Colonic mucosa (tissue), 4 donors: Measurements from ENCODE around the gene DGKH. TPM values are rescaled to one million over a fixed set of nuclear protein-coding genes. Genes with fewer than 3 reads are reported as not detected.

Source experiments
- DNase-seq: peaks from one replicate; pipeline ENCODE4 v3.0.0-alpha.2; 2020
- H3K27ac ChIP-seq: fragments of 200-600 bp; one replicate; pipeline ENCODE4 v1.8.0; 2021
- H3K27me3 ChIP-seq: fragments of 200-600 bp; one replicate; pipeline ENCODE4 v1.8.0; 2021
- H3K36me3 ChIP-seq: fragments of 200-600 bp; one replicate; pipeline ENCODE4 v1.8.0; 2021
- H3K4me1 ChIP-seq: fragments of 200-600 bp; one replicate; pipeline ENCODE4 v1.8.0; 2021; ENCODE audit warnings: mild to moderate bottlenecking
- H3K4me3 ChIP-seq: fragments of 200-600 bp; one replicate; pipeline ENCODE4 v1.8.0; 2021
- H3K9ac ChIP-seq, 2 donors: one replicate each; pipeline ENCODE4 v1.7.0; 2013; ENCODE audit warnings: control low read depth in 2 of 2, low read depth in 2 of 2, low read length in 2 of 2
- H3K9me3 ChIP-seq: fragments of 200-600 bp; one replicate; pipeline ENCODE4 v1.8.0; 2021
- intact Hi-C: fragments of 100-400 bp; cut with DNase I; formaldehyde crosslinking; loops from one replicate; pipeline ENCODE4 v1.14.1; 2022
- total RNA-seq, 2 donors: library from RNA; stranded (reverse); fragmentation: NEBNext Ultra II Directional in 1 of 2; extraction: Animal tissue kit (Norgen Biotek cat#: 25700) in 1 of 2; gene quantifications; one replicate each; pipeline ENCODE4 v1.2.1, GENCODE V29; 2021
- TF ChIP-seq, protein P1 (sequence below): fragments of 200-600 bp; IDR thresholded peaks from one replicate; pipeline ENCODE4 v1.8.0; 2022; ENCODE audit warnings: antibody characterized with exemption, mild to moderate bottlenecking
- donor health status: healthy.
- donor health status: DM: no; HTN: no; CAD: no.
- donor health status: DM: no; HTN: no; CAD: no.

Gene DGKH
- total RNA-seq, 2 donors from 2014 or later, result 15.5 to 17.9 TPM

DNA sequence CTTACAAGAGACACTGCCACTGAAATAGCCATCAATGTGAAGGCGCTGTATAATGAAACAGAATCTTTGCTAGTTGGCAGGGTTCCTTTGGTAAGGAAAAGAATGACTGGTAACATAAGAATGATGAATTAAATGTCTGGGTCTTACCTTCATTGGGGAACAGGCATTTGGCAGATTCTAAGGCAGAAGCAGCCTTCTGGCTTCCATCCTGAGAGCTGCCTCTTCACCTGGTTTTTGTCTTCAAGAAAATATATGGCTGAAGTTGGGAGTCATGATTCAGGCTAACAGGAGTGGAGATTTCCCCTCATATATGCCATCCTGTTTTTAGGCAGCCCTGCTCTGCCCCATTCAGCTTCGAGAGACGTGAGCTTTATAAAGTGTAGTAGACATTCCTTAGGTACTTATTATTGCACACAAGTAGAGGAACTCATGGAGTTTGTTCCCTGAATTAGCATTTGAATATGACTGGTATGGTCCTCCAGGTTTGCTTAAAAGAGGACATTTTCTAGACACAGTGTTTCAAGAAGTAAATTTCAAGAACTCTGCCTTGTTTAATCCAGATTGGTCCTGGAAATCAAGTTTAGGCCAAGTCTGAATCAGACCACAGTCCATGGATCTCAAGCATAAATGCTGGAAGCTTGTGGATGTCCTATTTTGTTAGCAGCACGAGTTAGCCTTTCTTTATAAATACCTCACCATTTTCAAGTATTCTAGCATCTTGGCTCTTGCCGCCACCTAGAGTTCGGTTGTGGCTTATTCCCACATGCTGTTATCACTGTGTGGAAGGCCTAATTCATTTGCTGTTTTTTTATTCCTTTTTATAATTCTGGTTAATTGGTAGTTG, 167.4 kb downstream of the DGKH start:
- Histone ChIP-seq H3K36me3 (no peaks in the 10 kb centered on the region), H3K9me3 (no peaks in the 10 kb centered on the region), H3K4me3 (no peak overlapping the region), H3K27me3 (no peaks in the 10 kb centered on the region), H3K9ac (no peak overlapping the region), H3K4me1 (no peaks in the 10 kb centered on the region), H3K27ac (no peak overlapping the region)
- DNase-seq, result peak; percentile 21
- TF ChIP-seq, protein P1, sequence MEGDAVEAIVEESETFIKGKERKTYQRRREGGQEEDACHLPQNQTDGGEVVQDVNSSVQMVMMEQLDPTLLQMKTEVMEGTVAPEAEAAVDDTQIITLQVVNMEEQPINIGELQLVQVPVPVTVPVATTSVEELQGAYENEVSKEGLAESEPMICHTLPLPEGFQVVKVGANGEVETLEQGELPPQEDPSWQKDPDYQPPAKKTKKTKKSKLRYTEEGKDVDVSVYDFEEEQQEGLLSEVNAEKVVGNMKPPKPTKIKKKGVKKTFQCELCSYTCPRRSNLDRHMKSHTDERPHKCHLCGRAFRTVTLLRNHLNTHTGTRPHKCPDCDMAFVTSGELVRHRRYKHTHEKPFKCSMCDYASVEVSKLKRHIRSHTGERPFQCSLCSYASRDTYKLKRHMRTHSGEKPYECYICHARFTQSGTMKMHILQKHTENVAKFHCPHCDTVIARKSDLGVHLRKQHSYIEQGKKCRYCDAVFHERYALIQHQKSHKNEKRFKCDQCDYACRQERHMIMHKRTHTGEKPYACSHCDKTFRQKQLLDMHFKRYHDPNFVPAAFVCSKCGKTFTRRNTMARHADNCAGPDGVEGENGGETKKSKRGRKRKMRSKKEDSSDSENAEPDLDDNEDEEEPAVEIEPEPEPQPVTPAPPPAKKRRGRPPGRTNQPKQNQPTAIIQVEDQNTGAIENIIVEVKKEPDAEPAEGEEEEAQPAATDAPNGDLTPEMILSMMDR, result no peak
- intact Hi-C loops, result no loop called here

DNA sequence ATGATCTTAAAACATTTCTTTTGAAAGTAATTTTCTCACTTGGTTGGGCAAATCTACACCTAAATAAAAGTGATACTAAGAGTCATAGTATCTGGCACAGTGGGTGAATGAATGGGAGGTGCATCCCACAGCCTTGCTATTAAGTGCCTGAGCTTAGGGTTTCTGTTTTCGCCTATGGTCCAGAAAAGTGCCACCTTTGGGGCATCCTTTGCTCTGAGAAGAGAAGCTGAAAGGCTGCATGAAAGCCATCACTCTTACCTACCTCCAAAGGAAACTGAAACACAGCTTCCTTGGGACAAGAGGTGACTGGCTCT, 167.9 kb downstream of the DGKH start:
- no peaks in the 10 kb centered on the region for H3K27me3 ChIP-seq
- intact Hi-C loops, result no loop called here
- H3K27ac ChIP-seq, result no peak overlapping the region
- no peak overlapping the region for H3K4me3 ChIP-seq
- DNase-seq, result no peak
- no peaks in the 10 kb centered on the region for H3K9me3 ChIP-seq
- TF ChIP-seq, protein P1, result no peak
- no peaks in the 10 kb centered on the region for H3K36me3 ChIP-seq
- no peaks in the 10 kb centered on the region for H3K4me1 ChIP-seq
- no peak overlapping the region for H3K9ac ChIP-seq

DNA sequence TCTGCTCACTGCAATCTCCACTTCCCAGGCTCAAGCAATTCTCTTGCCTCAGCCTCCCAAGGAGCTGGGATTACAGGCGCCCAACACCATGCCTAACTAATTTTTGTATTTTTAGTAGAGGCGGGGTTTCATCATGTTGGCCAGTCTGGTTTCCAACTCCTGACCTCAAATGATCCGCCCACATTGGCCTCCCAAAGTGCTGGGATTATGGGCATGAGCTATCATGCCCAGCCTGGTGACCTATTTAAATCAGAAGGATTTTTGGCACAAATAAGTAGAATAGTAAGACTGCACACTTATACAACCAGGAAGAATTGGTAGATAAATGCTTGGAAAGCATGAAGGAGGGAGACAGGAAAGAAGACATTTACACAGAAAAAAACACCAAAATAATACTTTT, 170.1 kb downstream of the DGKH start:
- TF ChIP-seq, protein P1, result no peak
- H3K36me3 ChIP-seq, result no peaks in the 10 kb centered on the region
- no peak overlapping the region for H3K9ac ChIP-seq

DNA sequence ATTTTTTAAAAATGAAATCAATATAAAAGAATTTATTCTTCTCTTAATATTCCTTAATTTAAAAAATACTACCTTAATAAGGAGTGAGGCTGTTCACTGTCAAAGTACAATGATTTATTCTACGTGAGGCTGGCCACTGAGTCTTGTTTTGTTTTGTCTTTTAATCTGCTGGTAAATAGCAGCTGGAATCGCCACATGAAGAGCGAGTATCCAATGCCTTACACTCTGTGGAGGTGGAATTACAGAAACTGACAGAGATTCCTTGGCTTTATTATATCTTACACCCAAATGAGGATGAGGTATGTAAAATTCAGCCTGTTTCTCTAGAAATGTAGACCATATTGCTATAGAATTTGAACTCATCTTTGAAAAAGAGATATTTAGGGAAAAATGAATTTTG, 170.6 kb downstream of the DGKH start:
- Histone ChIP-seq H3K36me3 (no peaks in the 10 kb centered on the region), H3K4me1 (no peaks in the 10 kb centered on the region), H3K9me3 (no peaks in the 10 kb centered on the region), H3K27ac (no peak overlapping the region), H3K27me3 (no peaks in the 10 kb centered on the region), H3K9ac (no peak overlapping the region), H3K4me3 (no peak overlapping the region)
- intact Hi-C loops, result no loop called here
- DNase-seq, result no peak
- TF ChIP-seq, protein P1, result no peak

More for the DNA sequence above, 170.1 kb downstream of the DGKH start:
- no peak for DNase-seq
- H3K4me3 ChIP-seq, result no peak overlapping the region
- no peaks in the 10 kb centered on the region for H3K9me3 ChIP-seq
- H3K4me1 ChIP-seq, result no peaks in the 10 kb centered on the region
- H3K27me3 ChIP-seq, result no peaks in the 10 kb centered on the region
- H3K27ac ChIP-seq, result no peak overlapping the region
- intact Hi-C loops, result no loop called here

DNA sequence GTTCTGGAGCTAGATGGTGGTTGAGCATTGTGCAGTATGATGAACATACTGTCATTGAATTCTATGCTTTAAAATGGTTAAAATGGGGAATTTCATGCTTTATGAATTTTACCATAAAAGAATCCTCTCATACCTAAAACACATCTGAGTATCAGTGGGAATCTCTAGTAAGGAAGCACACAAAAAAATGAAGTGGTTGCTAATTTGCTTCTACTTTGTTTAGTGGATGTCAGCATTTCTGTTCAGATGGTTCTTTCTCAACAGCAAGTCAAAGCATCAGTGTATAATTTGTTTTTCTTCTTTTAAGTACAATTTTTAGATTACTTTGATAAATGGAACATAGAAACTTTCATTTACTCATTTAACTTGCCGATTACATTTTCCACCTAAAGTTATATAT, 171.4 kb downstream of the DGKH start:
- Histone ChIP-seq H3K4me1 (no peaks in the 10 kb centered on the region), H3K36me3 (no peaks in the 10 kb centered on the region), H3K9ac (no peak overlapping the region), H3K27me3 (no peaks in the 10 kb centered on the region), H3K9me3 (no peaks in the 10 kb centered on the region), H3K4me3 (no peak overlapping the region), H3K27ac (no peak overlapping the region)
- intact Hi-C loops, result no loop called here
- DNase-seq, result no peak
- TF ChIP-seq, protein P1, result no peak
